GM12864 (cell line): ENCODE results near the gene FSTL4.

Experiments used
- DNase-seq: peaks from one replicate; pipeline ENCODE4 v3.0.0-alpha.2; 2011; ENCODE audit warnings: low read depth
- H3K4me3 ChIP-seq: 2 replicates; pipeline ENCODE4 v1.5.1; 2011; ENCODE audit warnings: mild to moderate bottlenecking, low read depth, low read length, control low read depth
- TF ChIP-seq, protein P1 (sequence below): IDR thresholded peaks from 2 replicates; pipeline ENCODE4 v1.5.1; 2011; ENCODE audit warnings: low read depth, mild to moderate bottlenecking, moderate library complexity, low read length, control low read depth, inconsistent platforms; ENCODE audit errors: missing control alignments

Gene FSTL4

DNA sequence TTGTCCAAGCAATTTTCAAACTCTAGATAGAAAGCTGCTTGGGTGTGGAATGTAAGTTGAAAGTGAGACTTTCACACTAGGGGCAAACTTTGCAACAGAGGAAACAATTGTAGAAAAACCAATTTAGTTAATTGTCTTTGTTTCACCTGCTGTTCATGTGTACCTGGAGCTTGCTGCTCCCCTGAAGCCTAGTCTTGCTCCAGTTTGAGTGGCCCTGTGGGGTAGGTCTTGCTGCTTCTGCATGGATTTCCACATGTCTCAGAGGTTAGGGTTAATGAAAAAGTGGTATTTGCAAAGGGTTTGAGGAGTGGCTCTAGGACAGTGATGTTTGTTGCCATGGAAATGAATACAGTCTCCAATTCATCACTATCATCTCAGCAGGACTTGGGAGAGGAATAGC is 182.2 kb downstream of the FSTL4 start:
- no peak for DNase-seq
- TF ChIP-seq, protein P1, sequence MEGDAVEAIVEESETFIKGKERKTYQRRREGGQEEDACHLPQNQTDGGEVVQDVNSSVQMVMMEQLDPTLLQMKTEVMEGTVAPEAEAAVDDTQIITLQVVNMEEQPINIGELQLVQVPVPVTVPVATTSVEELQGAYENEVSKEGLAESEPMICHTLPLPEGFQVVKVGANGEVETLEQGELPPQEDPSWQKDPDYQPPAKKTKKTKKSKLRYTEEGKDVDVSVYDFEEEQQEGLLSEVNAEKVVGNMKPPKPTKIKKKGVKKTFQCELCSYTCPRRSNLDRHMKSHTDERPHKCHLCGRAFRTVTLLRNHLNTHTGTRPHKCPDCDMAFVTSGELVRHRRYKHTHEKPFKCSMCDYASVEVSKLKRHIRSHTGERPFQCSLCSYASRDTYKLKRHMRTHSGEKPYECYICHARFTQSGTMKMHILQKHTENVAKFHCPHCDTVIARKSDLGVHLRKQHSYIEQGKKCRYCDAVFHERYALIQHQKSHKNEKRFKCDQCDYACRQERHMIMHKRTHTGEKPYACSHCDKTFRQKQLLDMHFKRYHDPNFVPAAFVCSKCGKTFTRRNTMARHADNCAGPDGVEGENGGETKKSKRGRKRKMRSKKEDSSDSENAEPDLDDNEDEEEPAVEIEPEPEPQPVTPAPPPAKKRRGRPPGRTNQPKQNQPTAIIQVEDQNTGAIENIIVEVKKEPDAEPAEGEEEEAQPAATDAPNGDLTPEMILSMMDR, result no peak
- no peak overlapping the region for H3K4me3 ChIP-seq

DNA sequence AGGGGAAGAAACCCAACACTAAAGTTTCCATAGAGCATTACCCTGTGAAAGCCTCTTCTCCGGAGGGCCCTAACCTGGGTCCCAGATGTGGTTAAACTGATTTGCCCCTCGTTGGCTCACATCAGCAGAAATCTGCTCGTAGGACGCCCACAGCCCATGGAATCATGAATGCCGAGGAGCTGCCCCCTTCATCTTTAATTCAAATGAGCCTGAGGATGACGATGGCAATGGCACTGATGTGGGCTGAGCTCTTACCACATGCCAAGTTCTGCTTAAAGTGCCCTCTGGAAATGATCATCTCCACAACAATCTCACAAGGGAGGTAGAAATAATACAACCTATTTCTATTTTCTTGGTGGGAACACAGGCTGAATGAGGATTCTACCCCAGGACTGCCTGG is 183.3 kb downstream of the FSTL4 start:
- TF ChIP-seq, protein P1, result no peak
- DNase-seq, result no peak
- H3K4me3 ChIP-seq, result no peak overlapping the region

DNA sequence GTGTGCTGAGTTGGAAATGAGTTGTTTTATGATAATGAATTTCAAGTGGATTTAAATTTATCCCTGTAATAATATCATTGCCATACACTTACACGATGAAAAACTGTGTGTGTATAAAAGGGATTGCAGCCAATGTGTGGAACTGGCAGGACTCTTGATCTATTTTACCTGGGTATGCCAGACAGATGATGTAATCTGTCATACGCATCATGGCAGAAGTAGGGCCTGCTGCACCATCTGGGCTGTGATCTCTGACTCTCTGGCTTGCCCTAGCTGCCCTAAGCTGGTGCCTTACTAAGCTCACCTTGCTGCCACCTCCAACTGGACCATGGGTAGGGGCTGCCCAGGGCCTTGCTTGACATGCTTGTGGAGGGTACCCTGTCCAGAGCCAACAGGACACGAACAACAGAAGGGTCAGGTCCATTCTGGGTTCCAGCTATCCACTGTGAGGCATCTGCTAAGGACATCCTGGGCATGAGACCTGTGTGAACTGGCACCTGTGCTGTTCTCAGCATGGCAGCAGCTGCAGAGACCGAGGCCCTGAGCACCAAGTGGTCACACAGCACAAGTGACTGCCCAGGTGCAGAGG is 184.2 kb downstream of the FSTL4 start:
- TF ChIP-seq, protein P1, result no peak
- H3K4me3 ChIP-seq, result no peak overlapping the region
- DNase-seq, result no peak

DNA sequence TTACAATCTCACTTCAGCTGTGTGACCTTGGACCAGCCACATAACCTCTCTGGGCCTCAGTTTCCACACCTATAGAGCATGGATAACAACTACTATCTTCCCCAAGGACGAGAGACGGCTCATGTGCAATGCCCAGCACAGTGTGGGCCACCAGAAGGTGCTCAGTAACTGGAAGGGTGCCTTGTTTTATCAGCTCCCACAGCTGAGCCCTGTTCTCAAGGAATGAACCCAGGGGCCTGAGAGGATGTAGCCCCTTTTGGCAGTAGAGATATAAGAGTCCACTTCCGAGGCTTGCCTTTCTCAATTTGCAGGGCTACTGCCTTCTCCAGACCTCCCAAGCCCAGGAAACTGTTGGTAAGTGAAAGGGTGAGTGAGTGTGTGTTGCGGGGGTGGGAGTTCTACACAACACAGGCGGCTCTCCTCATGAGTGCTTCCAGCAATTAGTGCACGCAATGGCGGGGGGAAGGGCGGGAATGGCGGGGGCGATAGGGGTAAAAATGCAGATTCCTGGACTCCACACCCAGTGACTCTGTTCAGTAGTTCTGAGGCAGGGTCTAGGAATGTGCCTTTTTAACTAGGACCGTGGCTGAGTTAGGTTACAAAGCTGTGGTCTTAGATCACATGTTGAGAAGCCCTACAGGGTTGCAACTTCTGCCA is 185.1 kb downstream of the FSTL4 start:
- DNase-seq, result no peak
- H3K4me3 ChIP-seq, result no peak overlapping the region
- TF ChIP-seq, protein P1, result no peak

DNA sequence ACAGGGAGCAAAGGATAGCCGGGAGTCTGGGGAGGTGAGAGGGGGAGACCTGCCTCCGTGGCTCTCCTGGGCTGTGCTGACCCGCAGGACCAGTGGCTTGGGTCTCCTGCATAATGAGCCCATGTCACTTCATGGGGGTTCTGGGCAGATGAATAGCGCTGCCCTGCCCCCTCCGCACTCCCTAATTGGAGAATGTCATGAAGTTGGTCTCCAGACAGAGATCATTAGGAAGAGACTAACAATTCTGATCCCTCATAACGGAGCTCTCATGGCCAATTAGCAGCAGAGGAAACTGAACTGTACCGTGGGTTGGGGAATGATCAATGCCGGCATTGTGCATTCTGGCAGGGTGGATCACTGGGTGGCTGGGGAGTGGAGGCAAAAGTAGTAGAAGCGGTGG is 186.1 kb downstream of the FSTL4 start:
- TF ChIP-seq, protein P1, result no peak
- H3K4me3 ChIP-seq, result no peak overlapping the region
- no peak for DNase-seq

DNA sequence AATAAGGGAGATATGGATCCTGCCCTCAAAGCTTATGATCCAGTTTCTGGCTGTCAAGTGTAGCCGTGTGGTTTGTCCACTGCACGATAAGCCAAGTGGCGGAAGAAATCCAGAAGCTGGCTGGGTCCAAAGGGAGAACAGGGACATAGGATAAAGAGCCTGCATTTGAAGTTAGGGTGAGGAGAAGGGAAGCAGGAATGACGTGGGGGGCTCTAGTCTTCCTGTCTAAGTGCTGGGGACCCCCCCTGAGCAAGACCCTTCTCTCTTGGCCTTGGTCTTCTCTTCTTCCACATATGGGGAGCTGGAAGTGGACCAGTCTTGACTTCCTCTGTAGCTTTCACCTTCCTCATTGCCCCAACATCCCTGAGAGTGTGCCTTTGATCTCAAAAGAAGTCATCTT is 186.6 kb downstream of the FSTL4 start:
- H3K4me3 ChIP-seq, result no peak overlapping the region
- no peak for DNase-seq
- TF ChIP-seq, protein P1, result no peak

DNA sequence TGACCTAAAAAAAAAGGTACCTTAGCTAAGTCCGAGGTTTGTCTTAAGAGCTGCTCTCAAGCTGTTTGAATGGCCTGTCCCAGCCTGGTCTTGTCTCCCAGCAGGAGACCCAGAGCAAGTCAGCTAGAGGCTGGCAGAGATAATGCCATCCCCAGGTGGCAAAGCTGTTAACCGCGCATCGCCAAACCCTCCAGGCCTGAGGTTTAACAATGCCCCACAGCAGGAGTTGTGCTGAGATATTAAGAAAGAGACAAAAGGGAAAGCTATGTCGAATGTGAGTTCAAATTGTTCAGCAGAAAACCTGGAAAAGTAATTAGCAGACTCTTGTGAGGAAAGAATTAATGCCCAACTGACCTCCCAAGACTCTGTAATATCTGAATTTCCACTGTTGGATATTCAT is 187.1 kb downstream of the FSTL4 start:
- no peak for DNase-seq
- TF ChIP-seq, protein P1, result no peak
- H3K4me3 ChIP-seq, result no peak overlapping the region
